Ovary (tissue), 9 donors: ENCODE data around the gene PERM1. TPM values are rescaled to one million over a fixed set of nuclear protein-coding genes. Genes with fewer than 3 reads are reported as not detected.

ENCODE experiments used
- DNase-seq, 5 donors: peaks; one replicate each; pipeline ENCODE4 v3.0.0-alpha.2; 2019 to 2020
- H3K27ac ChIP-seq, 2 donors: fragments of 200-600 bp; one replicate each; pipeline versions ENCODE4 v1.5.1 to v1.8.0; 2019 to 2022
- H3K27me3 ChIP-seq: fragments of 200-600 bp; one replicate; pipeline ENCODE4 v1.8.0; 2022
- H3K36me3 ChIP-seq: fragments of 200-600 bp; sonication (generic); one replicate; pipeline ENCODE4 v1.5.1; 2019
- H3K4me1 ChIP-seq: one replicate; pipeline ENCODE4 v1.8.1; 2013; ENCODE audit warnings: mild to moderate bottlenecking, moderate library complexity; ENCODE audit not compliant: insufficient read depth
- H3K4me3 ChIP-seq: fragments of 200-600 bp; sonication (generic); one replicate; pipeline ENCODE4 v1.5.1; 2017
- H3K9me3 ChIP-seq, 2 donors: fragments of 200-600 bp in 1 of 2; sonication (generic) in 1 of 2; one replicate each; pipeline versions ENCODE4 v1.5.1 to v1.8.1; 2013 to 2019; ENCODE audit warnings: mild to moderate bottlenecking in 1 of 2, moderate library complexity in 1 of 2
- CTCF ChIP-seq, 3 donors: fragments of 450-650 bp in 2 of 3; fragments of 200-600 bp in 1 of 3; IDR thresholded peaks; one replicate each; pipeline versions ENCODE4 v1.5.1 to v1.8.0; 2016 to 2022; ENCODE audit warnings: antibody characterized with exemption in 3 of 3, mild to moderate bottlenecking in 1 of 3
- EP300 ChIP-seq: sonication (generic); formaldehyde crosslinking; IDR thresholded peaks from one replicate; pipeline ENCODE4 v1.6.1; 2017; ENCODE audit warnings: antibody characterized with exemption
- POLR2A ChIP-seq: fragments of 450-650 bp; IDR thresholded peaks from one replicate; pipeline ENCODE4 v1.6.1; 2017; ENCODE audit warnings: antibody characterized with exemption, mild to moderate bottlenecking, moderate library complexity
- WGBS, 3 donors: extraction: QIAGEN DNeasy Blood & Tissue Kit in 1 of 3; methylation state at CpG; one replicate each; pipeline versions ENCODE4 v1.1.5 to v1.1.7; 2013 to 2017; 5-methylcytosine and 5-hydroxymethylcytosine counted together
- intact Hi-C, 4 donors: fragments of 100-400 bp; cut with DNase I; formaldehyde crosslinking; loops; one replicate each; pipeline versions ENCODE4 v1.11.0 to v1.15.1; 2022 to 2023
- polyA plus RNA-seq, 2 donors: library from polyadenylated mRNA; stranded (reverse); fragments of 200-250 nt in 1 of 2; fragments of 350-450 nt in 1 of 2; fragmentation: Illumina TruSeq in 1 of 2; extraction: RNeasy Lipid Tissue Mini Kit (QIAGEN cat#74804) in 1 of 2; gene quantifications; one replicate each; pipeline ENCODE4 v1.2.3, GENCODE V29; 2013 to 2014
- total RNA-seq, 7 donors: library from RNA; depleted of rRNA in 2 of 7; stranded (reverse); fragments of >200 nt in 2 of 7; fragmentation: NEBNext Ultra II Directional in 3 of 7; extraction: Animal tissue kit (Norgen Biotek cat#: 25700) in 3 of 7; gene quantifications; one replicate each; pipeline versions ENCODE4 v1.1.0 to v1.2.4, GENCODE V29; 2016 to 2023
- donor health status: DM: no; HTN: no; CAD: no; lungs with moderate emphysema.
- donor health status: DM: no; HTN: no; CAD: no.
- donor health status: Bipolar disorder and iron deficiency.
- donor health status: DM: yes; HTN: yes; CAD: no.
- donor health status: DM: no; HTN: no; CAD: no.
- donor health status: DM: yes; HTN: yes; CAD: no.

PERM1 gene
- total and polyA plus RNA-seq, 9 donors, result 0.07 to 0.34 (median 0.28) TPM; not detected in 4

DNA sequence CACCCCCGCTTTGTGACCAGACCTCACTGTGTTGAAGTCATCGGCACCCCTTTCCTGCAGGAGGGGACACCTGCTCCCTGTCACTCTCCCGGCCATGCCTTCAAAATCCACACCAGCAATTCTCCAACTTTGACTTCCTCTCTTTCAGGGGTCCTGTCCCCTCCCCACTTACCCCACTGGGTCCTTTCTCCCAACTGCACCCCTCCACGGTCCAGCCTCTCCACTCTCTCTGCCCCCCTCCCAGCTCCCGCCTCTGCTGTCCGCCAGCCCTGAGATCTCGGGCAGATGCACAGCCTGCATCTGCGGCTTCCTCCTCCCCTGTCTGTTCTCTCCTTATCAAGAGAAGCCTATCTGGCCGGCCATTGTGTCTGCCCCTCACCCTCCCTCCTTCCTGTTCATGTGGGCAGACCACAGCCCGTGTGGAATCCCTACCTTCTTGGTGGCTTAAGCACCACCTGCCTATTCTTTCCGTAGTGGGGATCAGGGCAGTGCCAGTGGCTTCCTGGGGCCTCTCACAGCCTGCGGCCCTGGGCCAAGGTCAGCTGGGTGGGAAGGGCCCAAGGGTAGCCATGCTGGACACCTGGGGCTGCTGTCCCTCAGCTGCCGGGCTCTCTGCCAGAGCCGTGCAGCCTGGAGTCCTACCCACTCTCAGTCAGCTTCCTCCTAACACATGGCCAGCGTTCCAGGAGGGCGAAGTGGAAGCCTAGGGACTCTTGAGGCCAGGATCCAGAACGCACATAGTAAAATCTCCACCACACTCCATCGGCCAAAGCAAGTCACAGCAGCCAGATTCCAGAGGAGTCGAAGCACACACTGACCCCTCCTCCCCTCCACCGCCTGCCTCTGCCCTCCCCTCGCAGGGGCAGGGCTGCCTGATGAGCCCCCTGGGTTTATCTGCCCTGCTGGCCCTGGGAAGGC is 23.1 kb upstream of the PERM1 start:
- H3K27me3 ChIP-seq, result no peaks in the 10 kb centered on the region
- no peak overlapping the region for H3K4me3 ChIP-seq
- no peak overlapping the region for H3K27ac ChIP-seq
- no peak for TF ChIP-seq CTCF (IDR thresholded peaks at IDR 0.05)
- TF ChIP-seq EP300, result no peak
- no peak for TF ChIP-seq POLR2A
- intact Hi-C loops, result no loop called here
- WGBS, 3 donors, result 15 to 21% (median 21%) methylated on average over 21 of the region's 21 CpGs
- H3K9me3 ChIP-seq, result no peaks in the 10 kb centered on the region
- H3K36me3 ChIP-seq, result no peaks in the 10 kb centered on the region
- peak in 3 of 5 donors; percentile 15 to 33 (median 17) for DNase-seq
- peaks cover 3% of the 10 kb centered on the region for H3K4me1 ChIP-seq

- intact Hi-C loops, result no loop called here
- TF ChIP-seq POLR2A, result no peak
- TF ChIP-seq CTCF (IDR thresholded peaks at IDR 0.05), result no peak
- TF ChIP-seq EP300, result no peak
- Histone ChIP-seq H3K27ac (no peak overlapping the region), H3K4me1 (peaks cover 3% of the 10 kb centered on the region), H3K9me3 (no peaks in the 10 kb centered on the region), H3K36me3 (no peaks in the 10 kb centered on the region), H3K27me3 (peaks cover 2% of the 10 kb centered on the region), H3K4me3 (no peak overlapping the region)
- WGBS, 3 donors, result 59 to 73% (median 62%) methylated on average over 7 of the region's 7 CpGs
- no peak for DNase-seq
These were observed 22.5 kb upstream of the PERM1 start for GRCh38 chr1:1004420-1004779.

DNA sequence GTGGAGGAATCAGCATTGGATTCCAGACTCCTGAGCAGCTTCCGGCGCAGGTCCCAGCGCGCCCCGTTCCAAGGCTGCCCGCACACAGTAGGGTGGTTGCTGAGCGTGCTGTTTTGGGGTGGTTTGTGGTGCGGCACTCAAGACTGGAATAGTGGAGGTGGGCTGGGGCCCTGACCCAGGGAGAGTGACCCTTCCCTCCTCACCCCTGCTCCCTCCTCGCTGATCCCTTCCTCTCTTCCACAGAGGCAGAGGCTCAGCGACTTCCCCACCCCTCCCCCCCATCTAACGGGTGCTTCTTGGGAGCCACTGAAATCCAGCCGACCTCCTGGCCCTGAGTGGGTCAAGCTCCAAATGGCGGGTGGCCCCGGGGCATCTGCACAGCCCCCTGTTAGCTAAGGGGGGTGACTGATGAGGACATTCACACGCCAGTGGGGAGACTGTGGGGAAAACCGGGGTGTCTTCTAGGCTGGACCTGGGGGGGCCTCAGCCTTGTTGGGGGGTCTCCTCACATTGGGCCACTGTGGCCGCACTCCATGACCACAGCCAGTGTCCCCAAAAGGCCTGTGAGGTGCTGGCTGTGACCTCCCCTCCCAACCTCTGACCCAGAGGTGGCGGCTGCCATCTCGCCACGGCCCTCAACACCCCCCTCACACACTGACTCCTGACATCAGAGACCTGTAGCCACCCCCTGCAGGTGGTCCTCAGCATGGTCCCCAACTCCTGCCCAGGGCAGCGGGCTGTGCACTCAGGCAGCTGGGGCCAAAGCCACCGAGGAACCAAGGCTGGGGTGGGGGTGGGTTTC is 21.9 kb upstream of the PERM1 start:
- no peaks in the 10 kb centered on the region for H3K9me3 ChIP-seq
- H3K36me3 ChIP-seq, result no peaks in the 10 kb centered on the region
- peaks cover 6% of the 10 kb centered on the region for H3K4me1 ChIP-seq
- peaks cover 2% of the 10 kb centered on the region for H3K27me3 ChIP-seq
- 83 to 87% (median 85%) methylated on average over 20 to 22 of the region's 22 CpGs for WGBS, 3 donors
- no peak overlapping the region for H3K27ac ChIP-seq
- no peak for TF ChIP-seq CTCF (IDR thresholded peaks at IDR 0.05)
- no peak for TF ChIP-seq EP300
- TF ChIP-seq POLR2A, result no peak
- DNase-seq, result peak in 1 of 5 donors; percentile 31
- intact Hi-C loops, result no loop called here
- H3K4me3 ChIP-seq, result no peak overlapping the region

DNA sequence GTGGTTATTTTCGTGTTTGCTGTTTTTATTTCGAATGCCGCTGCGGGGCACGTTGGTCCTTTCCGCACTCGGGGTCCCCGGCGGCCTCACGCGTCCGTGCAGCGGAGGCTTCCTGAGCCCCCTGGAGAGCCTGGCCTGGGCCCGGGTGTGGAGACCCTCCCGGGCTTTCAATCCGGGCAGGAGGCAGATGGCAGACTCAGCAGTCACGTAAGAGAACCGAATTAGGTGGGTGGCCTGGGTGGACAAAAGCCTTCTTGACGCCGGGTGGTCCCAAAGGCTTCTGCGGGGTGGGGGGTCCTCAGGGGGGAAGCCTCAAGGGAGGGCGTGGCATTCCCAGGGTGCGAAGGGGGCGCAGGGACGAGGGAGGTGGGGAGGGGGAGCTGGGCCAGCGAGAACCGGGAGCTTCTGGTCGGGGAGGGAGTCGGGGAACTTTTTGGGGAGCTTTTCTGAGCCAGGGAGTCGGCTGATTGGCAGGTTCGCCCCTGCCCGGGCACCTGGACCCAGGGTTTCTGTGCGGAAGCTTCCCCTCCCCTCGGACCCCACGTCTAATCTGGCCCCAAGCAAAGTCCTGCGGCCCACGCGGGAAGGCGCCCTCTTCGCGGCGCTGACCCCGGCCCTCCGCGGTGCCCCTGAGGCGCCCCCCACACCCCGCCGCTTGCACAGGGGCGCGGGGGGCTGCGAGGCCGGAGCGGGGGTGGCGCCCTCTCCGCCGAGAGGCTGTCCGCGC is 19.3 kb upstream of the PERM1 start:
- intact Hi-C loops, result no loop called here
- peak in 3 of 5 donors; percentile 30 to 36 (median 32) for DNase-seq
- Histone ChIP-seq H3K9me3 (no peaks in the 10 kb centered on the region), H3K36me3 (no peaks in the 10 kb centered on the region), H3K27ac (peak overlapping the region; percentile 10 to 52), H3K4me3 (peak overlapping the region; percentile 64), H3K27me3 (peaks cover 11% of the 10 kb centered on the region), H3K4me1 (peaks cover 9% of the 10 kb centered on the region)
- no peak for TF ChIP-seq POLR2A
- 0 to 2% (median 1%) methylated on average over 30 to 58 of the region's 58 CpGs for WGBS, 3 donors
